ENCODE results near the gene MNT.

The MNT gene

DNA sequence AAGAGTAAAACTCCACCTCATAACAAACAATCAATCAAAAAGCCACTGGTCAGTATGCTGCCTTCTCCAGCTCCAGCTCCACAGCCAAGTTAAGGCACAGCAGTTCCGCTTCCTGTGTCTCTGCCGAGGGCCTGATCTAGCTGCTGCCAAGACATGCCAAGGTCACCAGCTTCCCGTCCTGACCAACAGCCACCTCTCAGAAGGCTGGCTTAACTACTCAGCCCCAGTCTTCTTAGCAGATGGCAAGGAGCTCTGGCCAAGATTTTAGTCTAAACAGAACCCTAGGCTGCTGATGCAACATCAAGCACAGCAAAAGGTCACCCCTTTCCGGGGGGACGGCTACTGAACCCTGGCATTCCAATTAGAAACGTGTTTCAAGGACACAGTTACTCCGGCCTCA lies 17.7 kb upstream of the MNT start:
- DNase-seq (ENCODE audit: extremely low read depth in 1 of 2, low read depth in 1 of 2) = no peak

DNA sequence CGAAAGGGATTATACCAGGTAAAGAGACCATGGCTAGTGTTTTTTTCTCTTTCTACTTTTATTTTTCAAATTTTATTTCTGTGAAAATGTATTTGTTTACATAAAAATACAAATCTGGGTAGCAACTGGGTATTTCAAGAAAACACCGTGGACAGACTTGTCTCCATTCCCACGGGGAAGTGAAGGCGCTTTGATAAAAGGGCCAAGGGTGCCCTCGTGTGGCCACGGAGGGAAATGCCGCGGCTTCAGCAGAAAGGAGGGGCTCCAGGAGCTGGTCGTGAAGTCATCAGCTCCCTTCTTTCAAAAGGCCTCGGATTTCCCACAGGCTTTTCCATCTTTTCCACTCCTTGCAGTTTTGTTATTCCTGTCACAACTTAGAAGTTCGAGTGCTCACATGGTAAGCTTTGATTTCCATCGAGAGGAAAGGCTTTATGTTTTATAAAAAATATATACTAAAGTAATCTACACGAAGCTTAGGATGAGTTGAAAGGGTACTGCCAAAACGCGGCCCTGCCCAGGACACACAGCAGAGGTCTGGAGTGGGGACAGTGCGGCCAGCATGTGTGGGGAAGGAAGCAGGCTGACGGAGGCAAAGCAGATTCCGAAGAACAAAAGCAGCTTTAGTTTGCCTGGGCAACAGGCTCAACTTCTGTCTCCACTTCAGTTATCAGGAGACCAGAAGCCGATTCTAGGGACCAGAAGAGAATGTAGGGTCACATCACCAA lies 15.3 kb upstream of the MNT start:
- peak; percentile 56 to 60 for DNase-seq (ENCODE audit: extremely low read depth in 1 of 2, low read depth in 1 of 2)

DNA sequence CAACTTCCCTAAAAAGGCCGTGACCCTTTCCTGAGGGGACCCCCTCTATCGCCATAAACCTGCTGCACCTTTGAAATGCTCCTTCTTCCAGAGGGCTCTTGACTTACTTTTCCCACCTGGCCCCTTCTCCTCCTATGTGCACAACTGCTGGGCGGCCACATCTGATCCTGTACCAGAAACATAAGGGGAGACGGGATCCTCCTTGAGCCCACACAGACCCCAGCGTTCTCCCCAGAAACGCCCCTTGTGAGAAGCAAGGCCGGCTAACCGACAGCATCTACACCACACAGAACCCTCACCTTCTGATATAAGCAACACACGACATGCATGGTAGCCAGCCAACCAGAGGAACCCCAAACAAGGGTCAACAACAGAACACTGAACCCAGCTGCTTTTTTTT lies 14.2 kb upstream of the MNT start:
- DNase-seq (ENCODE audit: extremely low read depth in 1 of 2, low read depth in 1 of 2) = no peak

DNA sequence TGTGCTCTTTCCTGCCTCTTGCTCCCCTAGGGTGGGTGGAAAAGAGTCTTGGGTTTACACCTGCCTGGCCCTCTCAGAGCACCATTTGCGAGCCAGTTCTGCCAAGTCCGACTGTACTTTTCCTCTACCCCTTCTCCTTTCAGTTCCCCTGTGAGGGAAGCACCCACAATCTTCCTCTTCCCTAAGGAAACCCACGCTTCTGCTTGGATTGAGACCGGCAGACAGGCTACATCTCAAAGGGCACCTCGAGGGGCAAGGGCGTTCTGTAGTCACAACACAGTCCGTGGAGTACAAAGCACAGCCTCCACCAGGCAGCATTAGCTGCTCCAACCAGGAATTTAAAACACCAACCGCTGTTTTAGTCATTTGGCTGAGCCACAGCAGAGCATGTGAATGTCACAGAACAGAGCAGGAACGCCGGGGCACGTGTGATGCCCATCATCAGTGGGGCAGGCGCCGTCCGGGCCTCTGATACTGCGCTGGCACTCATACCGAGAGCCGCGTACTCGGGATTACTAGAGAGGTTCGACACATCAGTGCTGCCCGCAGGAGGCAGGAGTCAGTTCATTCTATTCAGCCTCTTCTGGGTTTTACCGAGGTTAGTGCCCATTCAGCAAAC lies 13.7 kb upstream of the MNT start:
- no peak for DNase-seq (ENCODE audit: extremely low read depth in 1 of 2, low read depth in 1 of 2)

DNA sequence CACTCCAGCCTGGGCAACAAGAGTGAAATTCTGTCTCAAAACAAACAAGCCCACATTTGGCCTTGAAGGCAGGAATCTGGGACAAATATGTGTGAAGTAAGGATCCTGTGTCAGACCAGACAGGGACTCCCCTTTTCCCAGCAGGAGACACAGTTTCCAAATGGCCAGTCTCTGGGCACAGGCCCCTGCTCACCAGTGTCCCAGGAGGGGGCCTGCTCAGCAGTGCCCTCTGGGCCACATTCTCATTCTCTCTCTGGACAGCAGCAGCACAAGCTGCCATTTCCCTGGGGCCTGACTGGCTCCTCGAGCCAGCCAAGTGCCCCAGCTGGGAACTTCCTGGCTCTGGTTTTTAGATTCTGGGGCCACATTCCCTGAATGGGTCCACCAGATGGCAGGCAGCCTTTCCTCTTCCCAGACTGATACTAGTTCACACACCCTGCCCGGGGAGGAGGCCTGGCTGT lies 11.7 kb upstream of the MNT start:
- DNase-seq (ENCODE audit: extremely low read depth in 1 of 2, low read depth in 1 of 2) = no peak

DNA sequence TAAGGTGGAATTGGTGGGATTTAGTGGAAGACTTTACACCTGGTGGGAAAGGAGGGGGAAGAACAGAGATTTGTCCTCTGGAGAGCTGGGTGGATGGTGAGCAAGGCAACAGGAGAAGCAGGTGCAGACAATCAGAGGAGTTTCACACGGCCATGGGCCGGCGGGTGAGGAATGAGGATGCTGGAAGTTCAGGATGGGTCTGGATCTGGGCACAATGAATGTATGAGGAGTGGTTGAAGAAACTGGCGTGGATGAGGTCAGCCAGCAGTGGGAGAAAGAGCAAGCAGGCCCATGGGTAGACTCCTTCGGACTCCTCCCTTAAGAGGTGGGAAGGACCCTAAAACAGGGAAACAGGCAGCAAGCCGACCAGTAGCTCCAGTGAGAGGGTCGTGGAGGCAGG lies 10.1 kb upstream of the MNT start:
- no peak for DNase-seq (ENCODE audit: extremely low read depth in 1 of 2, low read depth in 1 of 2)

DNA sequence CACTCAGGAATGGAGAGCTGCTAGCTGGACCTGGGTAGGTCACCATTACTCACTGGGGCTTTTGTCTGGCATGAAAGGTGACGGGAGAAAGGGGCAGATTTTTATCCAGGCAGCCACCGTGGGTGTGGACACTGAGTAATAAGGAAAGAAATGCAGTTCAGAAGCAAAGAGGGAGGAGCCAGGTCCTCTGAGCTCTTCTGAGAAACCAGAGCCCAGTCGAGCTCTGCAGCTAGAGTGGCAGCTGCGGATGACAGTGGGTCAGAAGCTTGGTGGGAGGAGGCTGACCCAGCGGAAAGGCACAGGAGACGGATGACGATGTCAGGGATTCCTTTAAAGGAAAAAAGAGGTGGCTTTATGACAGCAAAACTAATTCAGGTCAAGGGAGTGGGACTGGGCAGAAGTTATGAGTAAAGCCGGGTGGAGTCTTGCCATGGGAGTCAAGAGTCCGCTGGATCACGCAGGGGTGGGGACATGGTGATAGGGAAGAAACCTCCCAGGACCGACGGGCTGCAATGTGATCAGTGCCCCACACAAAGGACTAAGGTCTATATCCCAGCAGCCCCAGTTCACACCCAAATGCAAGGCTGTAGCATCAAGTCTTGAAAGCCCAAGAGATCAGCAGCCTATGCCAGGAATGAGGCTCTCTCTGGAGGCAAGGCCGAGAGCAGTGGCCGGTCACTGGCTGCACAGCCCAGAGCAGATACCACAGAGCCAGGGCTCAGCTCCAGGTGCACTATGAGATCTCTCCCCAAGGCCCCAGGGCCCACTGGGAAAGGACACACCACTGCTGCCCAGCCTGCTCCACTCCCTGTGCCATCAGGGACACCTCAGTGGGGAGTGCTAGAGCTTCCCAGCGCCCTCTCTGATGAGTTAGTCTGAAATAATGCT lies 6.3 kb upstream of the MNT start:
- DNase-seq (ENCODE audit: extremely low read depth in 1 of 2, low read depth in 1 of 2) = no peak

DNA sequence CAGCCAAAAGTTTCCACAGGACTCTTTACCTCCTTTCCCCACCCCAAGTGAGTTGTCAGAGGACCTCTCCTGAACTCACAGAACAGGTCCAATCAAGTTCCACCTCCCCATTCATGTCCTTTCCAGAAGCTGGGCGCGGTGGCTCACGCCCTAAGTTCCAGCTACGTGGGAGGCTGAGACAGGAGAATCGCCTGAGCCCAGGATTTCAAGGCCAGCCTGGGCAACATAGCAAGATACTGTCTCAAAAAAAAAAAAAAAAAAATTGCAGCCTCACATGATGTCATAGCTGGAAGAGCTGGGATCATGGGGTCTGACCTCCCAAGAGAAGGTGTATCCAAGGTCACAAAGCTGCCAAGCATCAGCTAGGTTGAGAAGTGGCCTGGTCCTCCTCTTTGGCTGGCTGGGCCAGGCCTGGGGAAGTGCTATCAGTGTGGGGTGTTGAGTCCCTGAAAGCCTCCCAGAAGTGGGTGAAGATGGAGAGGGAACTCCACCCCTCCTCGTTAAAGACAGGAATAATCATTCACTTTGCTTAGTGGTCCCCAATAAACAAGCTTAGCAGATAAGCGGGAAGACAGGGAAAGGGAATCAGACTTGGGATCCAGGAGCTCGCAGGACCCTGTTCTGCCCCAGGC lies 5.5 kb upstream of the MNT start:
- DNase-seq (ENCODE audit: extremely low read depth in 1 of 2, low read depth in 1 of 2) = no peak

DNA sequence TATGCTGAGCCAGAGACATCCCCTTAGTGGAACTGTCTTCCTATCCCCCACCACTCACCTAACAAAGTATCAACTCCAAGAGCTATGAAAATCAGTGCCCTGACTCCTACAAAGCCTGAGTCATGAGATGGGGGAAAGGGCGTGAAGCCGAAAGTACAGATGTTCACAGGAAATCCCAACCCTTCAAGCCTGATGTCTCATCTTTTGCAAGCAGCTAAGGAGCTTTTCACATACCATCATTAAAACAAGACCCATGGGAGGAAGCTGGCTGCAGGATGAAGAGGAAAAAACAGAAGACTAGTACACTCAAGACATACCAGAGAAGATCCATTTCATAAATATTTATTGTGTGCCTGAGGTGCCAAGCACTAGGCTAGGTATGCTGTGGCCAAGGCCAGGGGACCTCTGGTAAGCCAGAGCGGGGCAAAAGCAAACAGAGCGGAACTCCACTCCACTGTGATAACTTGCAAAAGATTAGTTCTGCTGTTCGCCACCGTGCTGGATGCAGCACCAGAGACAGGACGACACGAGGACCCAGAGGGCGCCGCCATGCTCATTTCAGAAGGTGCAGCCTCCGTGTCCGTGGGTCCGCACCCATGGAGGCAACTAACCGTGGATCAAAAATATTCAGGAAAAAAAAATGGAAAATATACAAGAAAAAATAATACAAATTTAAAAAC lies 4.5 kb upstream of the MNT start:
- no peak for DNase-seq (ENCODE audit: extremely low read depth in 1 of 2, low read depth in 1 of 2)

DNA sequence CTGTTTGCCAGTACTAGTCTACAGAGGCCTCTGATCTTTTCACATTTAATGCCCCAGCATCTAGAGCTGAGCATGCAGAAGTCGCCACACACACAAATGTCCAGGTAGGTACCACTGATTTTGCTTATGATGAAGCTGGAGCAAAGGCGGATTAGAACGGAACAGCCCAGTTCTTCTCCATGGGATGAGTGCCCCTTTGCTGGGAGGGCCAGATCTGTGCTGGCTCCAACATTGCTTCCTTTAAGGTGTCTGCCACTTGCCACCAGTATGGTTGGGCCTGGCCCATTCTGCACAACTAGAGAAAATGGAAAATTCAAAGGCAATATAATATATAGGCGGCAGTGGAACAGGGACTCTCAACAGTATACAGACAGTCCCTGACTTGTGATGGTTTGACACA lies 2.2 kb upstream of the MNT start:
- no peak for DNase-seq (ENCODE audit: extremely low read depth in 1 of 2, low read depth in 1 of 2)

DNA sequence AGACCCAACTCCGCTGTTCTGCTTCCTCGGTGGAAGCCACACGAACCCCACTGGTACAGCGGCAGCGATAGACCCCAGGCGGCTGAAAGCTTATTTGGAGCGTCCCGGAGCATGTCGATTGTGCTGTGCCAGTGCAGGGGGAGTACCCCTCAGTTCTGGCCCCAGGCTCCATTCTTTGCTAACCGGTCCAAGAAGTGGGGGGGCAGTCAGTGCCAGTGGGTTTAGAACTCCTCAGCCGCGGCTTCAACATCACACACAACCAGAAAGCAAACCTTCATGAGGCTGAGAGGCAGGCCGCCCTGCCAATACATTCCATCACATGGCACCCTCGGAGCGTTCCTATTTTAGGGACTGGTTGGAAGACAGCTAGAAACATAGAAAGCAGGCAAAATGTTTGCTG lies 1.7 kb upstream of the MNT start:
- DNase-seq (ENCODE audit: extremely low read depth in 1 of 2, low read depth in 1 of 2) = no peak

DNA sequence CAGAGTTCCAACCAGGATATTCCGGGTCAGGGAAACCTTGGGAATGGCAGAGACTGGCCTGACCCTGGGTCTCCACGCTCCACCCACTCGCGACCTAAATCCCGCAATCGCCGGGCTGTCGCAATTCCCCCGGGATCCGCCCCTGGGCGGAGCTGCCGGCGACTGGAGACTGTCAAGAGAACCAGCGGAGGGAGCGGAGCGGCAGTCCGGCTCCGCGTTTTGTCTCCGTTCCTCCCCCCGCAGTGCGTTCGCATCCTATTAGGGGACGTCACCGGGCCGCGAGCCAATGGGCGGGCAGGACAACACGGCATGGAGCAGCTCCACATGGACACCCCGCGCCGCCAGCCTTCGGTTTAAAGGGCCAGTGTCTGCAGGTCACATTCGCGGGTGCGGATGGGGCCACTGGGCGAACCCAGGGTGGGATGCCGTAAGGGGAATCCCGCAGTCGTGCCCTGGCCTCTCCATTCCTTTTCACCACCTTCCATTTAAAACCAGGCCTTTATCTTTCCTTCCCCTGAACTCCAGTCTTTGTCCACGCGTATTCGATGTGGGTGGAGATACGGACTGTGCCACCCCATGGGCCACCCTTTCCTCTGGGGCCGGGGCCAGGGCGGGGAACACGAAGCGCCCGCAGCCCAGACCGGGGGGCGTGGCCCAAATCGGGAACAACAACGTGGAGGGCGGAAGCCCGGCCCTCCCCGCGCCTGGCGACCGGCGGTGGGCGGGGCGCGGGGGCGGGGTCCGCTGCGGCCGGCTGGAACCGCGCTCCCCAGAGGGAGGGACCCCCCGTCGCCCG lies 764 bp upstream of the MNT start:
- peak; percentile 99 for DNase-seq (ENCODE audit: extremely low read depth in 1 of 2, low read depth in 1 of 2)

DNA sequence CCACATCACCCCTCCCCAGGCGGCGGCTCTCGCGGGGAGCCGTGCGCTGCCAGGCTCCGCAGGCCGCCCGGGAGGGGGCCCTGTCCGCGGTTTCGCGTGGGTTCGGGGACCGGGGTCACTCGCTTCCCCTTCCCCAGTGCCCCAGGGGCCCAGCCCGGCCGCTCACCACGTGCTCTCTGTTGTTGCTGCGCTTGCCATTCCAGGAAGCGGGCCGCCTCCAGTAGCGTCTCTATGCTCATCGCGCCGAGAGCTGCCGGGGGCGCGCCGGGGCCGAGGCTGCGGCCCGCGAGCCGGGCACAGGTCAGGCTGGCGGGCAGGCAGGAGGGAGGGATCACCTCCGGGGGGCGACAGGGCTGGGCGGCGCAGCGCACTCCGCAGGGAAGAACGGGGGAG lies 390 bp downstream of the MNT start:
- peak; percentile 37 to 48 for DNase-seq (ENCODE audit: extremely low read depth in 1 of 2, low read depth in 1 of 2)

DNA sequence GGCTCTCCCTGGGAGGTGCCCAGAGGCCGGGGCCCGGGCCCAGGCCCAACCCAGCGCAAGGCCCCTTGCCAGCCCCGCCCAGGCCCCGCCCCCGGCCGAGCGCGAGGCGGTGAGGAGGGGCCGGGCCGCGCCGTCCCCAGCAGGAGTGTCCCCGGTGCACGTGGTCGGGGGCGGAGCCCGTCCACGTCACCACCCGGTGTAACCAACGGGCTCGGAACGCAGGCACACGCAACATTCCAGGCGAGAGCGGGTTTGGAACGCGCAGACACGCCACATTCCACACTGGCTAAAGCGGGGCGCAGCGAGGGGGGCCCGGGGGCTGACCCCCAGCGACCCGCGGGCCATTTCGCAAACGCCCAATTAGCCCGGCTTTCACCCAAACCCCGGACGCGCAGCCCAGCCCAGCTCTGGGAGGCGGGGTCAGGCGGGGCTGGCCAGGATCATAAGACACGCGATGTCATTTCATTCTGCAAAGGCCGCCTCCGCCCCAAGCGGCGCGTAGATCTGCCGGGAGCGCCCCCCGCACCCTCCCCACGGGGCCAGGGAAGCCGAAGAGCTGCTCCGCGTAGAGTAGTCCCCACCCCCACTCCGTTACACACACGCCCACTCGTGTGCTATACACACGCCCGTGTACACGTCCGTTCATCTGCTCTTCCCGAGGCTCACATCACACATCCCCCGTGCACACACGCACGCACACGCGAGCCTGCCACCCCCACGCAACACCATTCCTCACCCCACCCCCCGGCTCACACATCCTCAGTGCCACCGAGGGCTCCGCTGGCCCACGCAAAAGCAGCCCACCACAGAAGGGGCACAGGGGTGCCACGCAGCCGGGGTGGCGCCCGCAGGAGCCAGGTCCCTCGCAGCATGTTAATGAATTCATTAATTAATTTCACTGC lies 1.0 kb downstream of the MNT start:
- DNase-seq (ENCODE audit: extremely low read depth in 1 of 2, low read depth in 1 of 2) = peak; percentile 85 to 89

DNA sequence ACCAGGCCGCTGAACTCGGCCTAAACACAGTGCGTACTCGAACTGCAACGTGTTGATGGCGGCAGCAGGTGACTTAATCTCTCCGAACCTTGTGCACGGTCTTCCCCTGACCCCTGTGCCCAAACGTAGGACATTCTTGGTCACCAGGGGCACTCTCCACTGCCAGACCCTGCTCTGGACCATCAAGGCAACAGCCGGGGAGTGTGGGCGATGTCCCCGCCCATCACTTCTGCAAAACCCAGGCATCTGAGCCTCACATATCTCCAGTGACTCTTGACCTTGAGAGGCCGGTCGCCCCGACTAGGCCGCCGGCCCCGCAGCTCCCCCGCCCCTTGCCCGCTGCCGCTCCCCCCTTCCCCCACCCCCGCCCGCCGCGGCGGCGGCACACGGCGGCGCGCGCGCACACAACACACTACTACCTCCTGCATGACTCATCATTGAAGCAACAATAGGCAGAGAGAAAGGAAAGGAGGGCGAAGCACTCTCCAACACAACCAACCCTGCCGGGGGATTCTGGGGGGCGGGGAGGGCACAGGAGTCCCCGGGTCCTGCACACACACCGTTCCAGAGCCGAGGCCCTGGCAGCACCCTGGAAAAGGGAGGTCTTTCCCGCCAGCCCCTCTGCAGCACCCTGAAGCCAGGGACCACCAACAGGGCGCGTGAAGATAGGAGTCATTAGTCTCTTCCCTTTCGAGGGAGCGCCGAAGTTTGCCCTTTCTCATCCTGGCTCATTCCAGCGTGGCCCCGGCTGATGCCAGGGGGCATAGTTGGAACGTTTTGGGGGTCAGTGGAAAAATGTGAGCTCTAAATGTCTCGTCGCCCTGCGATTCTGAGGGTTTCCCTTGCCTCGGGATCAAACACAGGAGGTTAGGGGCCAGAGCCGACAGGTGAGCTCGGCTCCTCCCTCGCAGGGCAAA lies 1.9 kb downstream of the MNT start:
- DNase-seq (ENCODE audit: extremely low read depth in 1 of 2, low read depth in 1 of 2) = peak in 1 of 2 donors; percentile 26

DNA sequence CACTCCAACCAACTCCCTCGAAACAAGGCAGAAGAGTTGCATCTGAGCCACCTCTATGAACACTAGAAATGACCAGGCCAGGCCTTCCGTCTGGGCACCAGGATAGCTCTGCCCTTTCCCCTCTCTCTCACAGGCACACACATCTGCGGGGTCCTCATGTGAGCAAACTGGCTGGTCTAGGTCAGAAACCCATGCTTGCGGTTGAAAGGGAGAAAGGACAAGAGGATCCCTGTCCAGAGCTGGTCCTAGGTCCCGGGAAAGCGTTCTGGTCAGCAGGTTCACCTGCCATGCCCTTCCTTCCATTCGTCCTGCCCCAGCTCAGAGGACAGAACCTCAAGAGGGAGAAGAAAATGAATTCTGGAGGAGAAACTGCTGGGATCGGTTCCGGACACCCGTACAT lies 2.7 kb downstream of the MNT start:
- DNase-seq (ENCODE audit: extremely low read depth in 1 of 2, low read depth in 1 of 2) = no peak

DNA sequence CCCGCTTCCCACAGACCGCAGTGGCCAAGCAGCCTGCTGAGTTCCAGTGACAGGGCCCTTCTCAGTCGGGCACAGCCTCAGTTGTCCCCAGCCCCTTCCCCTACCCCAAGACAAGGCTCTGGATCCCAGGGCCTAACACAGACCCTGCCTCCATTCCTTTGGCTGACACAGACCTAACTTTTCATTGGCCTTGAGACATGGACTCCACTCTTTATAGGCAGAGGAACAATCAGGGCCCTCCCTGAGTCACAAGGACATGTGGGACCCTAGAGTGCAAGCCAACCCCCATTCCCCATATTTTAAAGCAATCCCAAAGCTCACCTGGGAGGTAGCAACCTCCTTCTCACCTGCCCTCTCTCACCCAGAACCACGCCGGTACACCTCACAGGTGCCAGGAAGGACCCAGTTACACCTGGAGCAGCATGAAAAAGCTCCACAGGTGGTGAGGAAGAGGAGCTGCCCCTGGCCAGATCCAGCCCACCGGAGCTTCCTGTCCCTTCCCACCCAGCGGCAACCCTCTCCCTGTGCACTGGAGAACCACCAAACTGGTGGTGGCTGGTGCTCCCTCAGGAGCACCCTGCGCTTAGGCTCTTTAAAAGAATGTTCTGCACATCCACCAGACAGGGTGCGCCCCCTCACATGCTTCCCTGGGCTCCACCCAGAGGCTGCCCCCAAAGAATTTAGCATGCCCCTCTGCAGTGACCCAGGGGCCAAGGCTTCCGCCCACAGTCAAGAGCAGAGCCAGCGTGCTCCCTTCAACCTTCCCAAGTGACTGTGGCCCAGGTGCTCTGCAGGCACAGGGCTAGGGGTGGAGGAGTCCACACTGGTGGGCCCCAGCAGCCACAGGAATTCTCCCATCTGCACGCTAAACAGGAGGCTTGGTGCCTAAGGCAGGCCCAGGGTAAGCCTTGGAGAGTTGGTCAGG lies 3.4 kb downstream of the MNT start:
- DNase-seq (ENCODE audit: extremely low read depth in 1 of 2, low read depth in 1 of 2) = no peak
